Neural progenitor cell (in vitro differentiated cells): ENCODE data around the gene CD101. TPM values are rescaled to one million over a fixed set of nuclear protein-coding genes. Genes with fewer than 3 reads are reported as not detected.
A peak's percentile ranks its signal among the peaks of the same experiment; 100 is the strongest.

ENCODE experiments used
- DNase-seq: peaks from one replicate; pipeline ENCODE4 v3.0.0-alpha.2; 2016; ENCODE audit warnings: low spot score
- H2AFZ ChIP-seq: fragments of 200-600 bp; sonication (generic); replicated peaks from 2 replicates; pipeline ENCODE4 v1.6.1; 2016; ENCODE audit warnings: antibody characterized with exemption
- H3F3A ChIP-seq: fragments of 200-600 bp; sonication (generic); 2 replicates; pipeline ENCODE4 v1.6.1; 2016; ENCODE audit warnings: antibody characterized with exemption, low read depth
- H3K27ac ChIP-seq: fragments of 200-600 bp; sonication (generic); 2 replicates; pipeline ENCODE4 v1.5.1; 2016; ENCODE audit warnings: mild to moderate bottlenecking
- H3K27me3 ChIP-seq: fragments of 200-600 bp; sonication (generic); 2 replicates; pipeline ENCODE4 v1.6.1; 2016; ENCODE audit warnings: mild to moderate bottlenecking, moderate library complexity
- H3K36me3 ChIP-seq: fragments of 200-600 bp; sonication (generic); 2 replicates; pipeline ENCODE4 v1.5.1; 2016
- H3K4me1 ChIP-seq: fragments of 200-600 bp; sonication (generic); 2 replicates; pipeline ENCODE4 v1.6.1; 2016; ENCODE audit warnings: mixed run types
- H3K4me2 ChIP-seq: fragments of 200-600 bp; sonication (generic); 2 replicates; pipeline ENCODE4 v1.6.1; 2016
- H3K4me3 ChIP-seq: fragments of 200-600 bp; sonication (generic); 2 replicates; pipeline ENCODE4 v1.5.1; 2016
- H3K79me2 ChIP-seq: fragments of 200-600 bp; sonication (generic); 2 replicates; pipeline ENCODE4 v1.6.1; 2016; ENCODE audit warnings: low read depth
- H3K9ac ChIP-seq: fragments of 200-600 bp; sonication (generic); 2 replicates; pipeline ENCODE4 v1.6.1; 2016
- H3K9me3 ChIP-seq: fragments of 200-600 bp; sonication (generic); 2 replicates; pipeline ENCODE4 v1.5.1; 2016; ENCODE audit warnings: low read depth
- H4K20me1 ChIP-seq: fragments of 200-600 bp; sonication (generic); 2 replicates; pipeline ENCODE4 v1.6.1; 2016; ENCODE audit warnings: low read depth
- H3K27ac Mint-ChIP-seq: 3 replicates; pipeline ENCODE4 v1.8.0; 2021; ENCODE audit warnings: mixed read lengths
- H3K27me3 Mint-ChIP-seq: 2 replicates; pipeline ENCODE4 v1.8.0; 2022; ENCODE audit warnings: low read depth, mild to moderate bottlenecking, inconsistent platforms, moderate library complexity, mixed read lengths; ENCODE audit not compliant: insufficient read depth
- H3K36me3 Mint-ChIP-seq: 3 replicates; pipeline ENCODE4 v1.8.0; 2021; ENCODE audit warnings: mixed read lengths
- H3K4me1 Mint-ChIP-seq: 3 replicates; pipeline ENCODE4 v1.8.0; 2021; ENCODE audit warnings: mixed read lengths
- H3K4me3 Mint-ChIP-seq: 3 replicates; pipeline ENCODE4 v1.8.0; 2021; ENCODE audit warnings: mild to moderate bottlenecking, moderate library complexity, mixed read lengths
- H3K9me3 Mint-ChIP-seq: 3 replicates; pipeline ENCODE4 v1.8.0; 2020; ENCODE audit warnings: mixed read lengths
- CTCF ChIP-seq: fragments of 200-600 bp; sonication (generic); IDR thresholded peaks from 2 replicates; pipeline ENCODE4 v1.5.1; 2017; ENCODE audit warnings: antibody characterized with exemption, mild to moderate bottlenecking
- EZH2 ChIP-seq: fragments of 200-600 bp; sonication (generic); IDR thresholded peaks from 2 replicates; pipeline ENCODE4 v1.6.1; 2017; ENCODE audit warnings: antibody characterized with exemption, mild to moderate bottlenecking, moderate library complexity
- EZH2phosphoT487 ChIP-seq: fragments of 200-600 bp; sonication (generic); IDR thresholded peaks from 2 replicates; pipeline ENCODE4 v1.6.1; 2017; ENCODE audit warnings: antibody characterized with exemption
- total RNA-seq: library from RNA; depleted of rRNA; stranded (reverse); fragments of >200 nt; gene quantifications from 2 replicates; pipeline ENCODE4 v1.2.3, GENCODE V29; 2015; ENCODE audit warnings: low replicate concordance

The CD101 gene
- total RNA-seq, 1 donor from 2014 or later: 0.41 TPM

GRCh38 chr1:116982319-116983004 lies 19.1 kb upstream of the CD101 start:
- no peak overlapping the region for H3K4me2 ChIP-seq
- H3K36me3 Mint-ChIP-seq: peaks cover 20% of the 10 kb centered on the region
- H3F3A ChIP-seq: no peaks in the 10 kb centered on the region
- H3K27ac ChIP-seq: no peak overlapping the region
- no peaks in the 10 kb centered on the region for H3K36me3 ChIP-seq
- peak overlapping the region; percentile 13 for H3K27ac Mint-ChIP-seq
- no peak for DNase-seq
- no peak overlapping the region for H3K4me3 ChIP-seq
- no peaks in the 10 kb centered on the region for H3K79me2 ChIP-seq
- H3K9me3 Mint-ChIP-seq: peaks cover 7% of the 10 kb centered on the region
- H2AFZ ChIP-seq: no peak overlapping the region
- H3K9me3 ChIP-seq: no peaks in the 10 kb centered on the region
- no peak for TF ChIP-seq EZH2
- no peak for TF ChIP-seq CTCF
- no peak for TF ChIP-seq EZH2phosphoT487
- no peaks in the 10 kb centered on the region for H4K20me1 ChIP-seq
- no peaks in the 10 kb centered on the region for H3K4me1 ChIP-seq
- peaks cover 2% of the 10 kb centered on the region for H3K27me3 Mint-ChIP-seq
- H3K4me3 Mint-ChIP-seq: no peak overlapping the region
- H3K27me3 ChIP-seq: no peaks in the 10 kb centered on the region
- no peak overlapping the region for H3K9ac ChIP-seq
- H3K4me1 Mint-ChIP-seq: peaks cover under 1% of the 10 kb centered on the region

- TF ChIP-seq EZH2: no peak
- no peak for TF ChIP-seq CTCF
- TF ChIP-seq EZH2phosphoT487: no peak
- Mint-ChIP-seq H3K4me1 (peaks cover 7% of the 10 kb centered on the region), H3K9me3 (peaks cover 7% of the 10 kb centered on the region), H3K27ac (no peak overlapping the region), H3K4me3 (no peak overlapping the region), H3K36me3 (peaks cover 23% of the 10 kb centered on the region), H3K27me3 (peaks cover 2% of the 10 kb centered on the region)
- Histone ChIP-seq H3F3A (no peaks in the 10 kb centered on the region), H4K20me1 (no peaks in the 10 kb centered on the region), H3K4me3 (no peak overlapping the region), H3K27ac (no peak overlapping the region), H3K9me3 (no peaks in the 10 kb centered on the region), H3K27me3 (no peaks in the 10 kb centered on the region), H3K79me2 (no peaks in the 10 kb centered on the region), H3K36me3 (no peaks in the 10 kb centered on the region), H3K4me2 (no peak overlapping the region), H3K9ac (no peak overlapping the region), H3K4me1 (no peaks in the 10 kb centered on the region), H2AFZ (no peak overlapping the region)
- DNase-seq: no peak
Observed at GRCh38 chr1:116983112-116983511, 18.4 kb upstream of the CD101 start.

GRCh38 chr1:116983678-116984077 lies 17.9 kb upstream of the CD101 start:
- H3K4me3 Mint-ChIP-seq: no peak overlapping the region
- Histone ChIP-seq H4K20me1 (no peaks in the 10 kb centered on the region), H3K9me3 (no peaks in the 10 kb centered on the region), H3K27me3 (no peaks in the 10 kb centered on the region), H3K9ac (no peak overlapping the region), H3K4me2 (no peak overlapping the region), H3K27ac (no peak overlapping the region), H3K79me2 (no peaks in the 10 kb centered on the region), H3K36me3 (no peaks in the 10 kb centered on the region), H3F3A (no peaks in the 10 kb centered on the region), H3K4me3 (no peak overlapping the region), H2AFZ (no peak overlapping the region), H3K4me1 (no peaks in the 10 kb centered on the region)
- peaks cover 29% of the 10 kb centered on the region for H3K36me3 Mint-ChIP-seq
- no peak for TF ChIP-seq EZH2
- no peak for TF ChIP-seq EZH2phosphoT487
- no peak for TF ChIP-seq CTCF
- no peak overlapping the region for H3K27ac Mint-ChIP-seq
- peaks cover 7% of the 10 kb centered on the region for H3K9me3 Mint-ChIP-seq
- H3K4me1 Mint-ChIP-seq: peaks cover 13% of the 10 kb centered on the region
- no peak for DNase-seq
- peaks cover 2% of the 10 kb centered on the region for H3K27me3 Mint-ChIP-seq
